ENCODE measurements around the gene CARMIL1.

DNA sequence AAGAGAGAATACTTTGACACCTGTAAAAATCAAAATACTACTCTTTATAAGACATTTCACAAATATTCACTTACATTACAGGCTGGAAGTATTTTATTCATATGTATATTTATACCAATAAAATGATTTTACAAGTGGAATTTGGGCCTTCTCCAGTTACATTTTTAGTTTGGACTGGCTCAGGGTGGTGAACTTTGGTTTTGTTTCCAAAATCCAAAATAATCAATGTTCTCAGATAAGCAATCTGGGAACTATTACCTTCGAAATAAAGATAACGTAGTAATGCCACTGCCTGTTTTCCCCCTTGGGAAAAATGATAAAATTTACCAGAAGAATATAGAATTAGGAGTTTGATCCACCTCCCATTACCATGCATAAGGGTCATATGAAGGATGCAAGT lies 341.2 kb downstream of the CARMIL1 start:
- TF ChIP-seq, protein P1, sequence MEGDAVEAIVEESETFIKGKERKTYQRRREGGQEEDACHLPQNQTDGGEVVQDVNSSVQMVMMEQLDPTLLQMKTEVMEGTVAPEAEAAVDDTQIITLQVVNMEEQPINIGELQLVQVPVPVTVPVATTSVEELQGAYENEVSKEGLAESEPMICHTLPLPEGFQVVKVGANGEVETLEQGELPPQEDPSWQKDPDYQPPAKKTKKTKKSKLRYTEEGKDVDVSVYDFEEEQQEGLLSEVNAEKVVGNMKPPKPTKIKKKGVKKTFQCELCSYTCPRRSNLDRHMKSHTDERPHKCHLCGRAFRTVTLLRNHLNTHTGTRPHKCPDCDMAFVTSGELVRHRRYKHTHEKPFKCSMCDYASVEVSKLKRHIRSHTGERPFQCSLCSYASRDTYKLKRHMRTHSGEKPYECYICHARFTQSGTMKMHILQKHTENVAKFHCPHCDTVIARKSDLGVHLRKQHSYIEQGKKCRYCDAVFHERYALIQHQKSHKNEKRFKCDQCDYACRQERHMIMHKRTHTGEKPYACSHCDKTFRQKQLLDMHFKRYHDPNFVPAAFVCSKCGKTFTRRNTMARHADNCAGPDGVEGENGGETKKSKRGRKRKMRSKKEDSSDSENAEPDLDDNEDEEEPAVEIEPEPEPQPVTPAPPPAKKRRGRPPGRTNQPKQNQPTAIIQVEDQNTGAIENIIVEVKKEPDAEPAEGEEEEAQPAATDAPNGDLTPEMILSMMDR (IDR thresholded peaks at IDR 0.05): no peak
- TF ChIP-seq POLR2A (IDR thresholded peaks at IDR 0.05): no peak
